ENCODE data around the gene ATOH8. TPM values are rescaled to one million over a fixed set of nuclear protein-coding genes. Genes with fewer than 3 reads are reported as not detected.

The ATOH8 gene
- total and polyA plus RNA-seq, 2 donors (not counting 3 experiments of a cell fraction or from before 2014, with no cell fraction given) = 10.3 to 12.8 TPM

GRCh38 chr2:85772841-85773491 is 19.2 kb downstream of the ATOH8 start:
- Histone ChIP-seq H3K4me2 (ENCODE audit: insufficient read depth, low read length) (peak overlapping the region; percentile 78), H4K20me1 (replicated peaks; ENCODE audit: control insufficient read depth, extremely low read depth, insufficient read depth, low read length) (no peaks in the 10 kb centered on the region), H3K27ac (ENCODE audit: insufficient read depth, low read depth, low read length) (peak overlapping the region; percentile 100), H3K27me3 (ENCODE audit: control insufficient read depth in 2 of 2, insufficient read depth in 2 of 2, low read length in 2 of 2) (no peaks in the 10 kb centered on the region), H3K9me3 (replicated peaks; ENCODE audit: control insufficient read depth, insufficient read depth, low read length) (no peaks in the 10 kb centered on the region), H3K36me3 (ENCODE audit: control insufficient read depth in 2 of 2, extremely low read depth in 1 of 2, insufficient read depth in 2 of 2, low read length in 2 of 2) (no peaks in the 10 kb centered on the region), H2AFZ (ENCODE audit: low read depth, low read length) (no peak overlapping the region), H3K4me1 (ENCODE audit: control insufficient read depth, extremely low read depth, insufficient read depth, low read length) (peaks cover 38% of the 10 kb centered on the region), H3K9ac (replicated peaks; ENCODE audit: extremely low read depth, insufficient read depth, low read length) (peak overlapping the region; percentile 88), H3K4me3 (replicated peaks in 1 of 3; ENCODE audit: insufficient read depth in 1 of 3, low read depth in 1 of 3, low read length in 3 of 3) (peak overlapping the region in 1 of 3 experiments; percentile 8), H3K79me2 (ENCODE audit: control insufficient read depth, insufficient read depth, low read length) (no peaks in the 10 kb centered on the region), H3K9me1 (replicated peaks; ENCODE audit: control insufficient read depth, extremely low read depth, insufficient read depth, low read length) (no peaks in the 10 kb centered on the region)
- intact Hi-C loops (cut with micrococcal nuclease) = loop anchor here (1.0 kb wide), 7 partner anchors 18 to 263 kb away; no protein-coding TSS in a partner anchor
- ChIA-PET POLR2A (interaction anchor here (1.7 to 1.8 kb wide), 2 partner anchors 12 to 31 kb away, joined by 10 to 14 read pairs; no protein-coding TSS in a partner anchor), CTCF (interaction anchor here (1.2 to 9.0 kb wide), 16 partner anchors 10 to 124 kb away, joined by 4 to 106 read pairs (median 10); partner anchors contain the start of gene ATOH8)
- no peak for FAIRE-seq
- no TSS peak for BruUV-seq (replicated peaks)
- no peak for DNase-seq (ENCODE audit: low read depth, low spot score)
- TF ChIP-seq POLR2AphosphoS5 (IDR thresholded peaks at IDR 0.05; ENCODE audit: insufficient read depth, low read depth, low read length) (no peak), MYC (IDR thresholded peaks at IDR 0.05; ENCODE audit: low read depth, low read length) (no peak), EZH2 (IDR thresholded peaks at IDR 0.05; ENCODE audit: borderline replicate concordance, low read depth, low read length, severe bottlenecking) (no peak), GATA2 (IDR thresholded peaks at IDR 0.05; ENCODE audit: insufficient read depth, insufficient read length, low read depth, low read length) (no peak), POLR2A (IDR thresholded peaks at IDR 0.05; ENCODE audit: low read depth, low read length) (no peak), CTCF (IDR thresholded peaks at IDR 0.05; ENCODE audit: extremely low read depth in 1 of 2, insufficient read depth in 1 of 2, low read depth in 1 of 2, low read length in 2 of 2) (no peak), FOS (IDR thresholded peaks at IDR 0.05; ENCODE audit: borderline replicate concordance, insufficient read depth, low read length) (no peak), MAX (IDR thresholded peaks at IDR 0.05; ENCODE audit: insufficient read depth, insufficient read length) (no peak)
- dilution Hi-C loops (cut with MboI; ENCODE audit: extremely low pct_ligation_motif_present, low sequenced_read_pairs) = no loop called here

Data from endothelial cell of umbilical vein (primary cell).